Measurements from ENCODE around the gene HINFP. TPM values are rescaled to one million over a fixed set of nuclear protein-coding genes. Genes with fewer than 3 reads are reported as not detected.
A peak's percentile ranks its signal among the peaks of the same experiment; 100 is the strongest.

HINFP gene
- total RNA-seq, result 22.1 TPM

GRCh38 chr11:119121008-119121810 lies at the start of gene HINFP:
HINFP (plus strand) TSS chr11:119121580; CDS start chr11:119126945, 5,365 bp downstream.
- intact Hi-C loops (cut with DNase I), result no loop called here
- peak within 1 kb of the TSS; percentile 78 to 94 for H3K4me3 ChIP-seq
- no peaks in the 10 kb centered on the region for H3K9me3 ChIP-seq
- peaks cover 0 to 14% of the 10 kb centered on the region in 2 donors for H3K36me3 ChIP-seq
- peak within 1 kb of the TSS; percentile 76 for H3K27ac ChIP-seq
- peak; percentile 99 for DNase-seq (ENCODE audit: extremely low spot score in 2 of 2)
- peak; percentile 94 to 97 for TF ChIP-seq POLR2AphosphoS5 (IDR thresholded peaks at IDR 0.05; ENCODE audit: insufficient read depth in 1 of 2, low read depth in 1 of 2)
- peak in 1 of 2 donors; percentile 71 for TF ChIP-seq POLR2A (IDR thresholded peaks at IDR 0.05)
- TF ChIP-seq CTCF (IDR thresholded peaks at IDR 0.05), result peak in 1 of 3 experiments; percentile 28
- peaks cover 24% of the 10 kb centered on the region for H3K4me1 ChIP-seq
- H3K27me3 ChIP-seq, result no peaks in the 10 kb centered on the region

- Histone ChIP-seq H3K4me3 (no peak overlapping the region), H3K9me3 (no peaks in the 10 kb centered on the region), H3K27me3 (no peaks in the 10 kb centered on the region), H3K36me3 (peaks cover 0 to 96% of the 10 kb centered on the region in 2 donors), H3K4me1 (no peaks in the 10 kb centered on the region), H3K27ac (no peak overlapping the region)
- TF ChIP-seq POLR2AphosphoS5 (IDR thresholded peaks at IDR 0.05; ENCODE audit: insufficient read depth in 1 of 2, low read depth in 1 of 2) (no peak), POLR2A (IDR thresholded peaks at IDR 0.05) (no peak), CTCF (IDR thresholded peaks at IDR 0.05) (no peak)
- intact Hi-C loops (cut with DNase I), result no loop called here
- DNase-seq (ENCODE audit: extremely low spot score in 2 of 2), result no peak
Observed at GRCh38 chr11:119077839-119078238, 43.5 kb upstream of the HINFP start.

GRCh38 chr11:119078675-119079420 lies 42.5 kb upstream of the HINFP start:
- Histone ChIP-seq H3K27ac (no peak overlapping the region), H3K36me3 (peaks cover 0 to 86% of the 10 kb centered on the region in 2 donors), H3K4me3 (no peak overlapping the region), H3K9me3 (no peaks in the 10 kb centered on the region), H3K4me1 (no peaks in the 10 kb centered on the region), H3K27me3 (no peaks in the 10 kb centered on the region)
- no peak for TF ChIP-seq POLR2A (IDR thresholded peaks at IDR 0.05)
- no peak for DNase-seq (ENCODE audit: extremely low spot score in 2 of 2)
- intact Hi-C loops (cut with DNase I), result no loop called here

GRCh38 chr11:119081682-119082260 lies 39.6 kb upstream of the HINFP start:
- intact Hi-C loops (cut with DNase I), result loop anchor here (1.0 kb wide), 1 partner anchor 63 kb away; the partner anchor contains the start of genes RPS25 and TRAPPC4
- no peak for TF ChIP-seq POLR2A (IDR thresholded peaks at IDR 0.05)
- no peak for TF ChIP-seq POLR2AphosphoS5 (IDR thresholded peaks at IDR 0.05; ENCODE audit: insufficient read depth in 1 of 2, low read depth in 1 of 2)
- no peak for TF ChIP-seq CTCF (IDR thresholded peaks at IDR 0.05)
- no peaks in the 10 kb centered on the region for H3K9me3 ChIP-seq
- H3K4me1 ChIP-seq, result peaks cover 16% of the 10 kb centered on the region
- no peak for DNase-seq (ENCODE audit: extremely low spot score in 2 of 2)
- no peaks in the 10 kb centered on the region for H3K27me3 ChIP-seq
- no peak overlapping the region for H3K4me3 ChIP-seq
- H3K36me3 ChIP-seq, result peaks cover 0 to 56% of the 10 kb centered on the region in 2 donors
- no peak overlapping the region for H3K27ac ChIP-seq

- Histone ChIP-seq H3K36me3 (peaks cover 0 to 26% of the 10 kb centered on the region in 2 donors), H3K9me3 (no peaks in the 10 kb centered on the region), H3K27ac (peak within 1 kb of the TSS; percentile 63), H3K27me3 (no peaks in the 10 kb centered on the region), H3K4me1 (peaks cover 16% of the 10 kb centered on the region), H3K4me3 (peak within 1 kb of the TSS; percentile 63 to 80)
- intact Hi-C loops (cut with DNase I), result no loop called here
- no peak for TF ChIP-seq POLR2A (IDR thresholded peaks at IDR 0.05)
- TF ChIP-seq CTCF (IDR thresholded peaks at IDR 0.05), result no peak
- TF ChIP-seq POLR2AphosphoS5 (IDR thresholded peaks at IDR 0.05; ENCODE audit: insufficient read depth in 1 of 2, low read depth in 1 of 2), result peak; percentile 85 to 89
- DNase-seq (ENCODE audit: extremely low spot score in 2 of 2), result peak in 1 of 2 donors; percentile 98
Observed at GRCh38 chr11:119084663-119085436, 36.5 kb upstream of the HINFP start, which contains the start of gene HMBS. HMBS (plus strand) TSS chr11:119084881; CDS start chr11:119085034, 153 bp downstream.
